SH-SY5Y (cell line): ENCODE results near the gene IL16.

Experiments
- GATA2 ChIP-seq: IDR thresholded peaks from 2 replicates; pipeline ENCODE4 v1.6.1; 2011; ENCODE audit warnings: mild to moderate bottlenecking, low read depth, low read length
- GATA3 ChIP-seq: IDR thresholded peaks from 2 replicates; pipeline ENCODE4 v1.6.1; 2011; ENCODE audit warnings: low read depth, mild to moderate bottlenecking, low read length, moderate library complexity

GRCh38 chr15:81215983-81216382 is 19.3 kb downstream of the IL16 start:
- TF ChIP-seq GATA2, result no peak
- TF ChIP-seq GATA3, result no peak
